GM12878 (cell line): ENCODE data around the gene PODXL2. TPM values are rescaled to one million over a fixed set of nuclear protein-coding genes. Genes with fewer than 3 reads are reported as not detected.

ENCODE experiments used
- ATAC-seq: fragments of 200-7000 bp; cut with Tn5 transposase; 3 replicates; pipeline ENCODE4 v1.9.1; 2020; ENCODE audit warnings: mild to moderate bottlenecking, moderate library complexity
- BruUV-seq: library from RNA; stranded (reverse); fragments of 400-500 nt; replicated peaks from 2 replicates; lab custom pipeline; 2021; lab: Mats Ljungman, UMichigan
- CTCF ChIA-PET: fragments of 300-600 bp; sonication (Branson Sonifier 250); formaldehyde crosslinking; extraction: SDS; loops from one replicate; lab custom pipeline; 2021; ENCODE audit warnings: inconsistent platforms; lab: Yijun Ruan, JAX
- POLR2A ChIA-PET: fragments of 350-600 bp; formaldehyde crosslinking; extraction: SDS; loops from one replicate; lab custom pipeline; 2021; ENCODE audit warnings: inconsistent platforms; lab: Charles Lee
- RAD21 ChIA-PET: fragments of 300-600 bp; sonication (Branson Sonifier 250); formaldehyde crosslinking; loops from one replicate; lab custom pipeline; 2023; ENCODE audit warnings: antibody characterized with exemption; ENCODE audit not compliant: unreplicated experiment; lab: Charles Lee
- SMC1A ChIA-PET: fragments of 300-600 bp; sonication (Branson Sonifier 250); formaldehyde crosslinking; loops from one replicate; lab custom pipeline; 2023; ENCODE audit not compliant: unreplicated experiment, uncharacterized antibody; lab: Charles Lee
- DNase-seq: peaks from one replicate; pipeline ENCODE4 v3.0.0-alpha.2; 2011; ENCODE audit warnings: low read depth, low spot score
- FAIRE-seq: peaks from 3 replicates; lab custom pipeline; 2011; peaks lifted over from hg19 to GRCh38; lab: Jason Lieb, UNC
- H2AFZ ChIP-seq: 2 replicates; pipeline ENCODE4 v1.6.0; 2011; ENCODE audit warnings: low read depth, low read length, control low read depth; ENCODE audit not compliant: control insufficient read depth
- H3K27ac ChIP-seq: 2 replicates; pipeline ENCODE4 v1.5.1; 2011; ENCODE audit warnings: control low read depth; ENCODE audit not compliant: control insufficient read depth, insufficient read depth
- H3K27me3 ChIP-seq, 2 experiments: replicated peaks in 1 of 2; 2 replicates each; pipeline versions ENCODE4 v1.6.0 to v1.6.1; 2011; ENCODE audit warnings: low read length in 1 of 2; ENCODE audit not compliant: control insufficient read depth in 2 of 2, insufficient read depth in 2 of 2
- H3K36me3 ChIP-seq, 2 experiments: 2 replicates each; pipeline ENCODE4 v1.5.1; 2011; ENCODE audit warnings: low read length in 1 of 2; ENCODE audit not compliant: control insufficient read depth in 2 of 2, insufficient read depth in 2 of 2
- H3K4me1 ChIP-seq: 2 replicates; pipeline ENCODE4 v1.6.1; 2011; ENCODE audit warnings: mild to moderate bottlenecking, low read length, moderate library complexity, mixed read lengths; ENCODE audit not compliant: control insufficient read depth, insufficient read depth
- H3K4me2 ChIP-seq: 2 replicates; pipeline ENCODE4 v1.6.0; 2011; ENCODE audit warnings: control low read depth; ENCODE audit not compliant: control insufficient read depth, insufficient read depth
- H3K4me3 ChIP-seq: fragments of 200-600 bp; sonication (generic); 2 replicates; pipeline ENCODE4 v1.5.1; 2016
- H3K79me2 ChIP-seq: 2 replicates; pipeline ENCODE4 v1.6.0; 2011; ENCODE audit warnings: low read length; ENCODE audit not compliant: control insufficient read depth, insufficient read depth
- H3K9ac ChIP-seq: 2 replicates; pipeline ENCODE4 v1.8.0; 2011; ENCODE audit warnings: low read length, control low read depth, mixed read lengths; ENCODE audit not compliant: control insufficient read depth, insufficient read depth
- H3K9me3 ChIP-seq: replicated peaks from 3 replicates; pipeline ENCODE4 v1.5.1; 2011; ENCODE audit warnings: mild to moderate bottlenecking, low read length; ENCODE audit not compliant: control insufficient read depth, insufficient read depth
- H4K20me1 ChIP-seq: 2 replicates; pipeline ENCODE4 v1.6.0; 2011; ENCODE audit not compliant: control insufficient read depth, insufficient read depth
- ATF3 ChIP-seq: IDR thresholded peaks from 2 replicates; pipeline ENCODE4 v1.6.1; 2011; ENCODE audit warnings: low read depth, mild to moderate bottlenecking, low read length, moderate library complexity, borderline replicate concordance; ENCODE audit errors: extremely low read depth
- CHD2 ChIP-seq: IDR thresholded peaks from 2 replicates; pipeline ENCODE4 v1.6.1; 2011; ENCODE audit warnings: low read depth, low read length, improper control_type of control experiment, borderline replicate concordance
- MEF2B ChIP-seq: fragments of 450-650 bp; IDR thresholded peaks from 2 replicates; pipeline ENCODE4 v1.6.1; 2018; ENCODE audit warnings: mild to moderate bottlenecking, moderate library complexity; ENCODE audit not compliant: partially characterized antibody, poor library complexity, severe bottlenecking
- NBN ChIP-seq: fragments of 450-650 bp; IDR thresholded peaks from 2 replicates; pipeline ENCODE4 v1.6.1; 2016
- NR2F1 ChIP-seq: fragments of 450-650 bp; conservative IDR thresholded peaks from 2 replicates; pipeline ENCODE4 v1.6.1; 2017; ENCODE audit warnings: mild to moderate bottlenecking
- RFX5 ChIP-seq: IDR thresholded peaks from 2 replicates; pipeline ENCODE4 v1.6.1; 2011; ENCODE audit warnings: low read depth, low read length, improper control_type of control experiment
- SPI1 ChIP-seq: IDR thresholded peaks from 2 replicates; pipeline ENCODE4 v1.6.1; 2011; ENCODE audit warnings: low read depth, mild to moderate bottlenecking, low read length, moderate library complexity, borderline replicate concordance; ENCODE audit not compliant: insufficient read depth
- STAT1 ChIP-seq: fragments of 450-650 bp; conservative IDR thresholded peaks from 2 replicates; pipeline ENCODE4 v1.6.1; 2014; ENCODE audit warnings: antibody characterized with exemption, mild to moderate bottlenecking
- SUPT20H ChIP-seq: IDR thresholded peaks from 2 replicates; pipeline ENCODE4 v1.6.1; 2011; ENCODE audit warnings: low read depth, mild to moderate bottlenecking, low read length, moderate library complexity, borderline replicate concordance; ENCODE audit not compliant: control insufficient read depth
- WGBS: methylation state at CpG from one replicate; pipeline ENCODE4 v1.1.6; 2016; ENCODE audit warnings: low lambda C conversion rate; ENCODE audit not compliant: insufficient replicate concordance, insufficient coverage; ENCODE audit errors: missing lambda C conversion rate; 5-methylcytosine and 5-hydroxymethylcytosine counted together
- in situ Hi-C: fragments of 300-500 bp; cut with MboI; formaldehyde crosslinking; loops from 9 replicates; pipeline ENCODE4 v1.14.3; 2018; ENCODE audit warnings: mixed read lengths
- intact Hi-C: fragments of 100-400 bp; cut with micrococcal nuclease; formaldehyde crosslinking; loops from one replicate; pipeline ENCODE4 v1.14.2; 2022; ENCODE audit not compliant: unreplicated experiment
- polyA plus RNA-seq, 11 experiments: library from polyadenylated mRNA; depleted of rRNA in 4 of 11; unstranded in 6 of 11; stranded (reverse) in 5 of 11; fragments of >200 nt; fragmentation: Nextera tagmentation in 4 of 11; fragmentation: Illumina TruSeq in 1 of 11; extraction: Ambion mirVana in 4 of 11; extraction: Trizol in 1 of 11; gene quantifications; 1 replicate in 1 of 11; 2 replicates in 10 of 11; pipeline versions ENCODE4 v1.2.1 to v1.2.3, GENCODE V29; 2011 to 2016; ENCODE audit warnings: inconsistent platforms in 2 of 11, missing spikeins in 2 of 11, low read depth in 1 of 11
- total RNA-seq, 4 experiments: library from RNA; depleted of rRNA in 3 of 4; stranded (reverse); fragments of >200 nt in 3 of 4; fragmentation: Illumina TruSeq in 1 of 4; extraction: Trizol in 1 of 4; gene quantifications; 2 replicates each; pipeline versions ENCODE4 v1.2.1 to v1.2.3, GENCODE V29; 2013 to 2021

The PODXL2 gene
- total and polyA plus RNA-seq, 10 of the 15 experiments (the other 5 are each of a cell fraction or from before 2014, with no cell fraction given), result 0.03 to 24.4 (median 13.6) TPM; not detected in 2

- no peaks in the 10 kb centered on the region for H3K9me3 ChIP-seq
- peaks cover 22% of the 10 kb centered on the region for H3K4me1 ChIP-seq
- H2AFZ ChIP-seq, result no peak overlapping the region; the same call in 1 of the 2 replicates
- ATAC-seq (peak; percentile 21), FAIRE-seq (no peak), DNase-seq (no peak)
- SMC1A ChIA-PET, result interaction anchor here (0.9 to 2.9 kb wide), 3 partner anchors 8 to 14 kb away, joined by 3 to 9 read pairs (median 7); no protein-coding TSS in a partner anchor
- peaks cover 55% of the 10 kb centered on the region for H3K79me2 ChIP-seq
- H3K27ac ChIP-seq, result peak overlapping the region; percentile 94
- 29% methylated on average over 9 of the region's 12 CpGs for WGBS
- H3K36me3 ChIP-seq, result no peaks in the 10 kb centered on the region; a peak in 1 of 4 replicates
- intact Hi-C loops (loop anchor here (5.0 kb wide), 1 partner anchor 463 kb away; the partner anchor contains the start of gene SEC61A1), in situ Hi-C loops (no loop called here)
- RAD21 ChIA-PET, result interaction anchor here (1.5 to 2.5 kb wide), 3 partner anchors 10 to 165 kb away, joined by 3 to 11 read pairs (median 8); partner anchors contain the start of gene MCM2
- POLR2A ChIA-PET, result interaction anchor here (0.6 to 3.6 kb wide), 3 partner anchors 10 to 71 kb away, joined by 3 to 39 read pairs (median 4); partner anchors contain the start of gene MCM2
- peak overlapping the region; percentile 97 for H3K4me2 ChIP-seq
- peak overlapping the region; percentile 81 for H3K9ac ChIP-seq
- H4K20me1 ChIP-seq, result no peaks in the 10 kb centered on the region; the same call in 1 of the 2 replicates
- BruUV-seq, result no TSS peak
- CTCF ChIA-PET, result interaction anchor here (0.6 to 5.3 kb wide), 8 partner anchors 8 to 379 kb away, joined by 3 to 43 read pairs (median 3); no protein-coding TSS in a partner anchor
- H3K4me3 ChIP-seq, result peak overlapping the region; percentile 99
- H3K27me3 ChIP-seq, result no peaks in the 10 kb centered on the region
- no peak for TF ChIP-seq RFX5
- 0 out of 2 replicates have a peak, but pooled peaks have one; percentile 14 for TF ChIP-seq NBN
- no peak for TF ChIP-seq STAT1
- no peak for TF ChIP-seq MEF2B
- TF ChIP-seq NR2F1, result peak; percentile 33
- TF ChIP-seq CHD2, result 0 out of 2 replicates have a peak, but pooled peaks have one; percentile 22
- TF ChIP-seq ATF3, result no peak
- no peak for TF ChIP-seq SPI1
- TF ChIP-seq SUPT20H, result no peak
- TF ChIP-seq, all 136 proteins: peak for 3
Measured at GRCh38 chr3:127588806-127589577, 40.0 kb upstream of the PODXL2 start.
